Liver (tissue), 9 donors: ENCODE measurements around the gene MRO. TPM values are rescaled to one million over a fixed set of nuclear protein-coding genes. Genes with fewer than 3 reads are reported as not detected.
A peak's percentile ranks its signal among the peaks of the same experiment; 100 is the strongest.

Source experiments
- DNase-seq: peaks from one replicate; pipeline ENCODE4 v3.0.0-alpha.2; 2017; ENCODE audit warnings: low spot score
- H3K27ac ChIP-seq, 2 donors: one replicate each; pipeline ENCODE4 v1.7.0; 2013; ENCODE audit warnings: inconsistent platforms in 2 of 2, low read length in 2 of 2, control low read depth in 1 of 2, low read depth in 1 of 2, mild to moderate bottlenecking in 1 of 2
- H3K27me3 ChIP-seq, 4 donors: one replicate each; pipeline versions ENCODE4 v1.6.1 to v1.7.0; 2013; ENCODE audit warnings: low read length in 3 of 4, inconsistent platforms in 1 of 4, mild to moderate bottlenecking in 1 of 4, moderate library complexity in 1 of 4; ENCODE audit not compliant: control insufficient read depth in 4 of 4, insufficient read depth in 4 of 4
- H3K36me3 ChIP-seq, 4 donors: one replicate each; pipeline versions ENCODE4 v1.6.1 to v1.7.0; 2013; ENCODE audit warnings: low read length in 3 of 4, mild to moderate bottlenecking in 3 of 4, low read depth in 1 of 4, moderate library complexity in 1 of 4; ENCODE audit not compliant: control insufficient read depth in 4 of 4, insufficient read depth in 3 of 4
- H3K4me1 ChIP-seq, 4 donors: one replicate each; pipeline versions ENCODE4 v1.6.1 to v1.7.0; 2013; ENCODE audit warnings: low read length in 3 of 4, mild to moderate bottlenecking in 3 of 4, moderate library complexity in 1 of 4; ENCODE audit not compliant: control insufficient read depth in 4 of 4, insufficient read depth in 4 of 4
- H3K4me3 ChIP-seq, 3 donors: one replicate each; pipeline versions ENCODE4 v1.6.1 to v1.7.0; 2013; ENCODE audit warnings: low read length in 3 of 3, control low read depth in 1 of 3, low read depth in 1 of 3, mild to moderate bottlenecking in 1 of 3
- H3K9ac ChIP-seq, 2 donors: one replicate each; pipeline ENCODE4 v1.7.0; 2013; ENCODE audit warnings: low read length in 2 of 2, mild to moderate bottlenecking in 2 of 2, moderate library complexity in 2 of 2, control low read depth in 1 of 2, low read depth in 1 of 2
- H3K9me3 ChIP-seq, 4 donors: one replicate each; pipeline versions ENCODE4 v1.6.1 to v1.7.0; 2013; ENCODE audit warnings: low read length in 3 of 4; ENCODE audit not compliant: control insufficient read depth in 4 of 4
- ATF3 ChIP-seq: IDR thresholded peaks from 2 replicates; pipeline ENCODE4 v1.6.1; 2016; ENCODE audit warnings: antibody characterized with exemption
- CTCF ChIP-seq: fragments of 150-350 bp; IDR thresholded peaks from 2 replicates; pipeline ENCODE4 v1.5.1; 2017; ENCODE audit warnings: improper control_type of control experiment, low read depth, low read length; ENCODE audit not compliant: missing input control
- EGR1 ChIP-seq, 2 donors: IDR thresholded peaks; 2 replicates each; pipeline ENCODE4 v1.6.1; 2016 to 2018; ENCODE audit warnings: antibody characterized with exemption in 2 of 2, low read depth in 2 of 2
- FOXA1 ChIP-seq: IDR thresholded peaks from 2 replicates; pipeline ENCODE4 v1.6.1; 2016; ENCODE audit warnings: antibody characterized with exemption
- FOXA2 ChIP-seq: IDR thresholded peaks from 2 replicates; pipeline ENCODE4 v1.6.1; 2016; ENCODE audit warnings: antibody characterized with exemption
- GABPA ChIP-seq, 2 donors: IDR thresholded peaks in 1 of 2; conservative IDR thresholded peaks in 1 of 2; 2 replicates each; pipeline ENCODE4 v1.6.1; 2016; ENCODE audit warnings: antibody characterized with exemption in 2 of 2, mild to moderate bottlenecking in 1 of 2, moderate library complexity in 1 of 2
- HNF4A ChIP-seq, 2 donors: conservative IDR thresholded peaks; 2 replicates each; pipeline ENCODE4 v1.6.1; 2016; ENCODE audit warnings: antibody characterized with exemption in 2 of 2, mild to moderate bottlenecking in 2 of 2
- NR2F2 ChIP-seq: IDR thresholded peaks from 2 replicates; pipeline ENCODE4 v1.6.1; 2016; ENCODE audit warnings: antibody characterized with exemption
- RAD21 ChIP-seq, 2 donors: IDR thresholded peaks; 2 replicates each; pipeline ENCODE4 v1.6.1; 2016; ENCODE audit warnings: antibody characterized with exemption in 2 of 2, mild to moderate bottlenecking in 2 of 2
- REST ChIP-seq: IDR thresholded peaks from 2 replicates; pipeline ENCODE4 v1.6.1; 2016; ENCODE audit warnings: antibody characterized with exemption, mild to moderate bottlenecking
- RXRA ChIP-seq, 2 donors: IDR thresholded peaks; 2 replicates each; pipeline ENCODE4 v1.6.1; 2017 to 2018; ENCODE audit warnings: antibody characterized with exemption in 2 of 2, mild to moderate bottlenecking in 1 of 2
- SP1 ChIP-seq: IDR thresholded peaks from 2 replicates; pipeline ENCODE4 v1.6.1; 2018; ENCODE audit warnings: antibody characterized with exemption, mild to moderate bottlenecking
- TAF1 ChIP-seq: conservative IDR thresholded peaks from 2 replicates; pipeline ENCODE4 v1.6.1; 2016; ENCODE audit warnings: antibody characterized with exemption, mild to moderate bottlenecking
- YY1 ChIP-seq: IDR thresholded peaks from 2 replicates; pipeline ENCODE4 v1.6.1; 2016; ENCODE audit warnings: antibody characterized with exemption, mild to moderate bottlenecking
- ZBTB33 ChIP-seq: IDR thresholded peaks from 2 replicates; pipeline ENCODE4 v1.6.1; 2016; ENCODE audit warnings: antibody characterized with exemption
- WGBS: extraction: QIAGEN DNeasy Blood & Tissue Kit; methylation state at CpG from one replicate; pipeline ENCODE4 v1.1.7; 2013; 5-methylcytosine and 5-hydroxymethylcytosine counted together
- polyA plus RNA-seq, 2 donors: library from polyadenylated mRNA; stranded (reverse) in 1 of 2; unstranded in 1 of 2; fragments of 200-250 nt in 1 of 2; fragments of >200 nt in 1 of 2; fragmentation: Nextera tagmentation in 1 of 2; extraction: Ambion mirVana in 1 of 2; gene quantifications; one replicate each; pipeline versions ENCODE4 v1.2.1 to v1.2.3, GENCODE V29; 2013 to 2015
- total RNA-seq, 2 donors: library from RNA; depleted of rRNA; stranded (reverse); fragments of >200 nt; gene quantifications; one replicate each; pipeline ENCODE4 v1.2.3, GENCODE V29; 2014
- donor health status: healthy.
- donor health status: healthy.
- donor health status: healthy.
- donor health status: healthy.
- donor health status: healthy.

Gene MRO
- total and polyA plus RNA-seq, 4 donors, result 1.6 to 2.8 (median 2.7) TPM

GRCh38 chr18:50863840-50864375, 44.1 kb upstream of the MRO start:
- peaks cover 3 to 9% (median 4%) of the 10 kb centered on the region in 4 donors for H3K4me1 ChIP-seq
- no peak overlapping the region for H3K4me3 ChIP-seq
- no peaks in the 10 kb centered on the region for H3K36me3 ChIP-seq
- TF ChIP-seq RAD21 (IDR thresholded peaks at IDR 0.05) (peak in 1 of 2 donors; percentile 13), EGR1 (IDR thresholded peaks at IDR 0.05; ENCODE audit: low read depth in 2 of 2) (no peak), ATF3 (no peak), TAF1 (no peak), RXRA (IDR thresholded peaks at IDR 0.05) (peak in 1 of 2 donors; percentile 42), HNF4A (conservative IDR thresholded peaks at IDR 0.05) (peak in 1 of 2 donors; percentile 21), FOXA1 (no peak)
- no peak overlapping the region for H3K27ac ChIP-seq
- DNase-seq, result no peak
- H3K27me3 ChIP-seq, result no peaks in the 10 kb centered on the region
- no peaks in the 10 kb centered on the region for H3K9me3 ChIP-seq
- H3K9ac ChIP-seq, result no peak overlapping the region
- WGBS, result 49% methylated on average over 4 of the region's 4 CpGs

- no peaks in the 10 kb centered on the region for H3K27me3 ChIP-seq
- WGBS, result 83% methylated on average over 2 of the region's 2 CpGs
- no peak overlapping the region for H3K27ac ChIP-seq
- H3K4me1 ChIP-seq, result peaks cover 3 to 9% (median 4%) of the 10 kb centered on the region in 4 donors
- no peaks in the 10 kb centered on the region for H3K36me3 ChIP-seq
- DNase-seq, result no peak
- no peaks in the 10 kb centered on the region for H3K9me3 ChIP-seq
- no peak overlapping the region for H3K9ac ChIP-seq
- TF ChIP-seq YY1, result no peak
- no peak overlapping the region for H3K4me3 ChIP-seq
Observed at GRCh38 chr18:50862401-50862800, 42.6 kb upstream of the MRO start.

GRCh38 chr18:50861617-50862016, 41.8 kb upstream of the MRO start:
- WGBS, result 96% methylated on average over 1 of the region's 1 CpG
- TF ChIP-seq ATF3, result no peak
- no peak for TF ChIP-seq ZBTB33
- TF ChIP-seq TAF1, result no peak
- TF ChIP-seq RXRA (IDR thresholded peaks at IDR 0.05), result no peak
- no peak for TF ChIP-seq SP1
- TF ChIP-seq GABPA (IDR thresholded peaks at IDR 0.05 in 1 of 2, conservative IDR thresholded peaks at IDR 0.05 in 1 of 2), result no peak
- no peak for TF ChIP-seq CTCF
- TF ChIP-seq NR2F2, result no peak
- no peak for TF ChIP-seq REST
- no peak for TF ChIP-seq FOXA1
- TF ChIP-seq HNF4A (conservative IDR thresholded peaks at IDR 0.05), result no peak
- no peak for TF ChIP-seq FOXA2
- no peak for TF ChIP-seq RAD21 (IDR thresholded peaks at IDR 0.05)
- TF ChIP-seq YY1, result no peak
- no peak for TF ChIP-seq EGR1 (IDR thresholded peaks at IDR 0.05; ENCODE audit: low read depth in 2 of 2)
- Histone ChIP-seq H3K27me3 (no peaks in the 10 kb centered on the region), H3K27ac (no peak overlapping the region), H3K4me3 (no peak overlapping the region), H3K36me3 (no peaks in the 10 kb centered on the region), H3K9ac (no peak overlapping the region), H3K4me1 (peaks cover 2 to 8% (median 4%) of the 10 kb centered on the region in 4 donors), H3K9me3 (no peaks in the 10 kb centered on the region)
- no peak for DNase-seq
